Keratinocyte (primary cell): ENCODE measurements around the gene MDK. TPM values are rescaled to one million over a fixed set of nuclear protein-coding genes. Genes with fewer than 3 reads are reported as not detected.
A peak's percentile ranks its signal among the peaks of the same experiment; 100 is the strongest.

ENCODE experiments used
- DNase-seq: peaks from one replicate; pipeline ENCODE4 v3.0.0-alpha.2; 2011; ENCODE audit warnings: low read depth, missing footprints, low spot score
- FAIRE-seq: peaks from 2 replicates; lab custom pipeline; 2011; peaks lifted over from hg19 to GRCh38; lab: Jason Lieb, UNC
- H2AFZ ChIP-seq: 2 replicates; pipeline ENCODE4 v1.6.0; 2012; ENCODE audit warnings: low read length, control low read depth, inconsistent platforms; ENCODE audit not compliant: control insufficient read depth
- H3K27ac ChIP-seq: 2 replicates; pipeline ENCODE4 v1.5.1; 2011; ENCODE audit warnings: low read length; ENCODE audit not compliant: control insufficient read depth, insufficient read depth
- H3K27me3 ChIP-seq: 3 replicates; pipeline ENCODE4 v1.6.0; 2011; ENCODE audit warnings: low read length; ENCODE audit not compliant: control insufficient read depth, insufficient read depth; ENCODE audit errors: extremely low read depth
- H3K36me3 ChIP-seq, 2 experiments: 2 replicates in 1 of 2; 3 replicates in 1 of 2; pipeline ENCODE4 v1.5.1; 2011; ENCODE audit warnings: low read length in 2 of 2, mild to moderate bottlenecking in 1 of 2; ENCODE audit not compliant: control insufficient read depth in 2 of 2, insufficient read depth in 2 of 2; ENCODE audit errors: extremely low read depth in 1 of 2
- H3K4me1 ChIP-seq: 3 replicates; pipeline ENCODE4 v1.5.1; 2011; ENCODE audit warnings: low read length; ENCODE audit not compliant: control insufficient read depth, insufficient read depth; ENCODE audit errors: extremely low read depth
- H3K4me2 ChIP-seq: 3 replicates; pipeline ENCODE4 v1.6.0; 2011; ENCODE audit warnings: low read depth, low read length; ENCODE audit not compliant: control insufficient read depth, insufficient read depth; ENCODE audit errors: extremely low read depth
- H3K4me3 ChIP-seq, 3 experiments: fragments of 200-600 bp in 1 of 3; sonication (generic) in 1 of 3; 2 replicates in 2 of 3; 3 replicates in 1 of 3; pipeline ENCODE4 v1.5.1; 2011 to 2016; ENCODE audit warnings: low read length in 3 of 3, mild to moderate bottlenecking in 3 of 3, control low read depth in 2 of 3, inconsistent platforms in 1 of 3, low read depth in 1 of 3, mixed read lengths in 1 of 3, mixed run types in 1 of 3, moderate library complexity in 1 of 3; ENCODE audit not compliant: control insufficient read depth in 2 of 3, insufficient read depth in 2 of 3; ENCODE audit errors: extremely low read depth in 1 of 3
- H3K79me2 ChIP-seq: 2 replicates; pipeline ENCODE4 v1.6.0; 2012; ENCODE audit warnings: low read length; ENCODE audit not compliant: control insufficient read depth, insufficient read depth
- H3K9ac ChIP-seq: 3 replicates; pipeline ENCODE4 v1.6.0; 2011; ENCODE audit warnings: low read length; ENCODE audit not compliant: control insufficient read depth, insufficient read depth; ENCODE audit errors: extremely low read depth
- H3K9me1 ChIP-seq: 3 replicates; pipeline ENCODE4 v1.6.0; 2011; ENCODE audit warnings: low read length; ENCODE audit not compliant: control insufficient read depth, insufficient read depth; ENCODE audit errors: extremely low read depth
- H3K9me3 ChIP-seq: 2 replicates; pipeline ENCODE4 v1.5.1; 2012; ENCODE audit warnings: low read depth, low read length; ENCODE audit not compliant: control insufficient read depth
- H4K20me1 ChIP-seq: 3 replicates; pipeline ENCODE4 v1.6.0; 2011; ENCODE audit warnings: low read length; ENCODE audit not compliant: control insufficient read depth, insufficient read depth; ENCODE audit errors: extremely low read depth
- EZH2 ChIP-seq: IDR thresholded peaks from one replicate; pipeline ENCODE4 v1.6.1; 2012; ENCODE audit warnings: inconsistent platforms, mild to moderate bottlenecking, low read length, moderate library complexity
- dilution Hi-C: fragments of 300-500 bp; cut with MboI; formaldehyde crosslinking; loops from one replicate; pipeline ENCODE4 v1.7.0; 2020; ENCODE audit warnings: low sequenced_read_pairs; ENCODE audit not compliant: extremely low pct_ligation_motif_present
- polyA plus RNA-seq, 5 experiments: library from polyadenylated mRNA; depleted of rRNA in 3 of 5; stranded (reverse) in 3 of 5; stranded (forward) in 1 of 5; unstranded in 1 of 5; fragments of >200 nt; gene quantifications; 1 replicate in 1 of 5; 2 replicates in 3 of 5; 3 replicates in 1 of 5; pipeline versions ENCODE4 v1.2.1 to v1.2.3, GENCODE V29; 2011 to 2012; ENCODE audit warnings: missing spikeins in 2 of 5, low read depth in 1 of 5, low replicate concordance in 1 of 5
- TF ChIP-seq, protein P1 (sequence below), 3 experiments: IDR thresholded peaks in 1 of 3; conservative IDR thresholded peaks in 1 of 3; optimal IDR thresholded peaks in 1 of 3; 2 replicates in 2 of 3; 3 replicates in 1 of 3; pipeline versions ENCODE3 to v1.5.1; 2011; ENCODE audit warnings: low read length in 3 of 3, mild to moderate bottlenecking in 3 of 3, moderate library complexity in 2 of 3, control low read depth in 1 of 3, inconsistent platforms in 1 of 3; ENCODE audit not compliant: insufficient read depth in 2 of 3; ENCODE audit errors: extremely low read depth in 1 of 3

Gene MDK
- polyA plus RNA-seq, 1 donor (not counting 4 experiments of a cell fraction or from before 2014, with no cell fraction given): 5.4 TPM

DNA sequence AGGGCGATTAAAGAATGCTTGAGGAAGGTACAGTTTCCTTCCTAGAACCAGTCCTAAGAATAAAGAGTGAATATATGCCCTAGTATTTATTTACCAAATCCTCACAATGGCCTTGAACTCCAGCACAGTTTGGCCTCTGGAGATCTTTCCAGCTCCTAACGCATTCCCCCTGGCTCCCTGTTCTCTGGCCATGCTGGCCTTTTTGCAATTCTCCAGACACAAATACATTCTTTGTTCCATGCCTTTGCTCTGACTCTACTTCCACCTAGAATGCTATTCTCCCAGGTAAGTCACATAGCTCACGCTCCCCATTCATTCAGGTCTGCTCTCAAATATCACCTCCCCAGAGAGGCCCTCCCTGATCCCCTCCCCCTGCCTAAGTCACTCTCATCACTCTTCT lies 37.9 kb upstream of the MDK start:
- Histone ChIP-seq H3K4me1 (peaks cover 47% of the 10 kb centered on the region), H4K20me1 (no peaks in the 10 kb centered on the region), H3K9ac (no peak overlapping the region), H3K36me3 (no peaks in the 10 kb centered on the region), H2AFZ (no peak overlapping the region), H3K79me2 (peaks cover 26% of the 10 kb centered on the region), H3K4me3 (no peak overlapping the region), H3K27me3 (no peaks in the 10 kb centered on the region), H3K9me3 (no peaks in the 10 kb centered on the region), H3K27ac (no peak overlapping the region), H3K9me1 (peaks cover 3% of the 10 kb centered on the region), H3K4me2 (peak overlapping the region; percentile 26)
- dilution Hi-C loops: no loop called here
- FAIRE-seq (no peak), DNase-seq (no peak)
- no peak for TF ChIP-seq EZH2
- TF ChIP-seq, protein P1, sequence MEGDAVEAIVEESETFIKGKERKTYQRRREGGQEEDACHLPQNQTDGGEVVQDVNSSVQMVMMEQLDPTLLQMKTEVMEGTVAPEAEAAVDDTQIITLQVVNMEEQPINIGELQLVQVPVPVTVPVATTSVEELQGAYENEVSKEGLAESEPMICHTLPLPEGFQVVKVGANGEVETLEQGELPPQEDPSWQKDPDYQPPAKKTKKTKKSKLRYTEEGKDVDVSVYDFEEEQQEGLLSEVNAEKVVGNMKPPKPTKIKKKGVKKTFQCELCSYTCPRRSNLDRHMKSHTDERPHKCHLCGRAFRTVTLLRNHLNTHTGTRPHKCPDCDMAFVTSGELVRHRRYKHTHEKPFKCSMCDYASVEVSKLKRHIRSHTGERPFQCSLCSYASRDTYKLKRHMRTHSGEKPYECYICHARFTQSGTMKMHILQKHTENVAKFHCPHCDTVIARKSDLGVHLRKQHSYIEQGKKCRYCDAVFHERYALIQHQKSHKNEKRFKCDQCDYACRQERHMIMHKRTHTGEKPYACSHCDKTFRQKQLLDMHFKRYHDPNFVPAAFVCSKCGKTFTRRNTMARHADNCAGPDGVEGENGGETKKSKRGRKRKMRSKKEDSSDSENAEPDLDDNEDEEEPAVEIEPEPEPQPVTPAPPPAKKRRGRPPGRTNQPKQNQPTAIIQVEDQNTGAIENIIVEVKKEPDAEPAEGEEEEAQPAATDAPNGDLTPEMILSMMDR (optimal IDR thresholded peaks at IDR 0.05 in 1 of 3, IDR thresholded peaks at IDR 0.05 in 1 of 3, conservative IDR thresholded peaks at IDR 0.05 in 1 of 3; ENCODE audit: extremely low read depth in 1 of 3, insufficient read depth in 2 of 3, low read length in 3 of 3): no peak

DNA sequence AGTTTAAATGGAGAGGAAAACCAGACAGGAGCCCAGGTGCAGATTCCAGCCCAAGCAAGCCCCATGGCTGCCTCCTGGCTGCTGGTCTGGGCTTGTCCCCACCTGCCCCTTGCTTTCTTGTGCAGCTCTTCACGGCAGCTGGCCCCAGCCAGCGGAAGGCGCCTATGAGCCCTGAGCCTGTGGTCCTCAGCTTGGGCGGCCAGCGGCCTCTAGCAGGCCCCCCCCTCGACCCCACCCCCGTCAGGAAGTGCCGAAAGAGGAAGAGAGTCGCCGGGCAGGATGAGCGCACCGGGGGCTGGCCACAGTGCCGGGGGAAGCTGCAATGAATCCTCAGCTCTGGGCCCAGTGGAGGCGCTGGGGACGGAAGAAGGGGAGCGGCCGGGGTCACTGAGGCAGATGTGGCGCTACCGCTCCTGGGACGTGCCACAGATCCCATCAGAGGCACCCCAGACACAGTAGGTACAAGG lies 36.3 kb upstream of the MDK start:
- H3K27me3 ChIP-seq: no peaks in the 10 kb centered on the region
- dilution Hi-C loops: no loop called here
- H3K4me2 ChIP-seq: peak overlapping the region; percentile 97
- peaks cover 42% of the 10 kb centered on the region for H3K79me2 ChIP-seq
- TF ChIP-seq, protein P1 (optimal IDR thresholded peaks at IDR 0.05 in 1 of 3, IDR thresholded peaks at IDR 0.05 in 1 of 3, conservative IDR thresholded peaks at IDR 0.05 in 1 of 3; ENCODE audit: extremely low read depth in 1 of 3, insufficient read depth in 2 of 3, low read length in 3 of 3): peak in 2 of 3 experiments; percentile 4 to 22
- TF ChIP-seq EZH2: no peak
- FAIRE-seq: peak; percentile 63
- peaks cover 55% of the 10 kb centered on the region for H3K4me1 ChIP-seq
- peak overlapping the region; percentile 1 for H2AFZ ChIP-seq
- peaks cover 3% of the 10 kb centered on the region for H3K9me1 ChIP-seq
- H3K9me3 ChIP-seq: no peaks in the 10 kb centered on the region
- H3K4me3 ChIP-seq: peak overlapping the region; percentile 57 to 81 (median 75)
- peak overlapping the region; percentile 72 for H3K9ac ChIP-seq
- H4K20me1 ChIP-seq: no peaks in the 10 kb centered on the region
- H3K36me3 ChIP-seq: peaks cover 2 to 4% of the 10 kb centered on the region in 2 experiments
- DNase-seq: peak; percentile 73
- H3K27ac ChIP-seq: peak overlapping the region; percentile 22
